ENCODE data around the gene PC.
"Not testable (repeated sequence)": the region's sequence is repeated elsewhere in the genome, so short reads cannot be mapped to it uniquely, and the experiment has no call there.

PC gene

GRCh38 chr11:67001332-67001731 lies 43.1 kb upstream of the PC start:
- TF ChIP-seq CTCF (IDR thresholded peaks at IDR 0.05; ENCODE audit: low read depth, low read length) = no peak
- H3K4me3 ChIP-seq (ENCODE audit: low read depth, low read length) = no peak overlapping the region

GRCh38 chr11:66999555-66999954 lies 41.4 kb upstream of the PC start:
- no peak overlapping the region for H3K4me3 ChIP-seq (ENCODE audit: low read depth, low read length)
- no peak for TF ChIP-seq CTCF (IDR thresholded peaks at IDR 0.05; ENCODE audit: low read depth, low read length)

GRCh38 chr11:66996609-66997273 lies 38.6 kb upstream of the PC start:
- TF ChIP-seq CTCF (IDR thresholded peaks at IDR 0.05; ENCODE audit: low read depth, low read length) = no peak
- H3K4me3 ChIP-seq (ENCODE audit: low read depth, low read length) = no peak overlapping the region

- no peak overlapping the region for H3K4me3 ChIP-seq (ENCODE audit: low read depth, low read length)
- TF ChIP-seq CTCF (IDR thresholded peaks at IDR 0.05; ENCODE audit: low read depth, low read length) = no peak
Measured at GRCh38 chr11:66992041-66992440, 33.9 kb upstream of the PC start.

- H3K4me3 ChIP-seq (ENCODE audit: low read depth, low read length) = not testable (repeated sequence)
Measured at GRCh38 chr11:66989360-66989759, 31.2 kb upstream of the PC start.

- not testable (repeated sequence) for H3K4me3 ChIP-seq (ENCODE audit: low read depth, low read length)
Measured at GRCh38 chr11:66988741-66989140, 30.6 kb upstream of the PC start.

GRCh38 chr11:66987924-66988637 lies 29.9 kb upstream of the PC start:
- no peak overlapping the region for H3K4me3 ChIP-seq (ENCODE audit: low read depth, low read length)
- TF ChIP-seq CTCF (IDR thresholded peaks at IDR 0.05; ENCODE audit: low read depth, low read length) = no peak

- H3K4me3 ChIP-seq (ENCODE audit: low read depth, low read length) = no peak overlapping the region
- no peak for TF ChIP-seq CTCF (IDR thresholded peaks at IDR 0.05; ENCODE audit: low read depth, low read length)
Measured at GRCh38 chr11:66987158-66987620, 29.0 kb upstream of the PC start.

Data from WI38 (cell line).